ENCODE measurements around the gene PKD1. TPM values are rescaled to one million over a fixed set of nuclear protein-coding genes. Genes with fewer than 3 reads are reported as not detected.
"Not testable (repeated sequence)": the region's sequence is repeated elsewhere in the genome, so short reads cannot be mapped to it uniquely, and the experiment has no call there.

Gene PKD1
- total RNA-seq, 2 donors from 2014 or later, result 218 to 276 TPM

GRCh38 chr16:2102471-2102870, 33.2 kb downstream of the PKD1 start:
- Histone ChIP-seq H3K4me1 (no peaks in the 10 kb centered on the region), H3K4me3 (no peak overlapping the region), H3K9me3 (no peaks in the 10 kb centered on the region), H3K36me3 (peaks cover 63% of the 10 kb centered on the region), H3K27me3 (no peaks in the 10 kb centered on the region), H3K27ac (no peak overlapping the region)
- TF ChIP-seq, protein P1, sequence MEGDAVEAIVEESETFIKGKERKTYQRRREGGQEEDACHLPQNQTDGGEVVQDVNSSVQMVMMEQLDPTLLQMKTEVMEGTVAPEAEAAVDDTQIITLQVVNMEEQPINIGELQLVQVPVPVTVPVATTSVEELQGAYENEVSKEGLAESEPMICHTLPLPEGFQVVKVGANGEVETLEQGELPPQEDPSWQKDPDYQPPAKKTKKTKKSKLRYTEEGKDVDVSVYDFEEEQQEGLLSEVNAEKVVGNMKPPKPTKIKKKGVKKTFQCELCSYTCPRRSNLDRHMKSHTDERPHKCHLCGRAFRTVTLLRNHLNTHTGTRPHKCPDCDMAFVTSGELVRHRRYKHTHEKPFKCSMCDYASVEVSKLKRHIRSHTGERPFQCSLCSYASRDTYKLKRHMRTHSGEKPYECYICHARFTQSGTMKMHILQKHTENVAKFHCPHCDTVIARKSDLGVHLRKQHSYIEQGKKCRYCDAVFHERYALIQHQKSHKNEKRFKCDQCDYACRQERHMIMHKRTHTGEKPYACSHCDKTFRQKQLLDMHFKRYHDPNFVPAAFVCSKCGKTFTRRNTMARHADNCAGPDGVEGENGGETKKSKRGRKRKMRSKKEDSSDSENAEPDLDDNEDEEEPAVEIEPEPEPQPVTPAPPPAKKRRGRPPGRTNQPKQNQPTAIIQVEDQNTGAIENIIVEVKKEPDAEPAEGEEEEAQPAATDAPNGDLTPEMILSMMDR (IDR thresholded peaks at IDR 0.05), result no peak
- DNase-seq (ENCODE audit: low spot score), result no peak

GRCh38 chr16:2101581-2101980, 34.1 kb downstream of the PKD1 start:
- not testable (repeated sequence) for H3K9me3 ChIP-seq; DNase-seq (ENCODE audit: low spot score); H3K27ac ChIP-seq; H3K4me1 ChIP-seq; H3K27me3 ChIP-seq; H3K4me3 ChIP-seq
- peaks cover 70% of the 10 kb centered on the region for H3K36me3 ChIP-seq

GRCh38 chr16:2097689-2098088, 38.0 kb downstream of the PKD1 start:
- not testable (repeated sequence) for H3K27ac ChIP-seq; DNase-seq (ENCODE audit: low spot score); H3K4me3 ChIP-seq; H3K27me3 ChIP-seq; H3K4me1 ChIP-seq; H3K9me3 ChIP-seq
- H3K36me3 ChIP-seq, result peaks cover 88% of the 10 kb centered on the region

GRCh38 chr16:2096853-2097595, 38.7 kb downstream of the PKD1 start:
- TF ChIP-seq, protein P1 (IDR thresholded peaks at IDR 0.05), result no peak

GRCh38 chr16:2095918-2096582, 39.6 kb downstream of the PKD1 start:
- no peak for DNase-seq (ENCODE audit: low spot score)
- Histone ChIP-seq H3K4me1 (peaks cover 0 to 7% of the 10 kb centered on the region in 2 donors), H3K27ac (no peak overlapping the region), H3K4me3 (no peak overlapping the region), H3K27me3 (no peaks in the 10 kb centered on the region), H3K36me3 (peaks cover 86% of the 10 kb centered on the region), H3K9me3 (no peaks in the 10 kb centered on the region)
- TF ChIP-seq, protein P1 (IDR thresholded peaks at IDR 0.05), result no peak

More at GRCh38 chr16:2096853-2097595, 38.7 kb downstream of the PKD1 start:
- H3K4me1 ChIP-seq, result peaks cover 0 to under 1% of the 10 kb centered on the region in 2 donors
- no peaks in the 10 kb centered on the region for H3K9me3 ChIP-seq
- H3K36me3 ChIP-seq, result peaks cover 88% of the 10 kb centered on the region
- no peak for DNase-seq (ENCODE audit: low spot score)
- H3K4me3 ChIP-seq, result no peak overlapping the region
- no peak overlapping the region for H3K27ac ChIP-seq
- no peaks in the 10 kb centered on the region for H3K27me3 ChIP-seq

DNA sequence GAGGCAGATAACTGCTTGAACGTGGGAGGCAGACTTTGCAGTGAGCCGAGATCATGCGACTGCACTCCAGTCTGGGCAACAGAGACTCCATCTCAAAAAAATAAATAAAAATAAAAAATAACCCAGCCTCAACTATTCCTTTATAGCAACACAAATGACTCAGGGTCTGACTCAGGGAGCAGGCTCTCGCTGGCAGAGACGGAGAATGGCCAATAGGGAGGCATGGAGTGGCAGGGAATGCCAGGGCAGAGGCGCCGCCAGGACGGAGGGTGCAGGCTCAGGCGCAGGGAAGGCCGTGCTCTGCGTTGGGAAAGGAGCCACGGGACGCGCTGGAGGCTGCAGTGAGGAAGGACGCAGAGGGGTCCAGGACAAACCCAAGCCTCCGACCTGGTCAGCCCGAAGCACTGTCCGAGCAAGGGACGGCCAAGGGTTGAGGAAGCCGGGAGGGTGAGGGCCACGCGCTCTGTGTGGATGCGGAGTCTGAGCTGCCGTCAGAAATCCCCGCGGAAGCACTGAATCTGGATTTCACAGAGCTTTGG, 40.3 kb downstream of the PKD1 start:
- TF ChIP-seq, protein P1 (IDR thresholded peaks at IDR 0.05), result no peak
- H3K36me3 ChIP-seq, result peaks cover 85% of the 10 kb centered on the region
- no peak overlapping the region for H3K4me3 ChIP-seq
- H3K4me1 ChIP-seq, result peaks cover 0 to 7% of the 10 kb centered on the region in 2 donors
- no peaks in the 10 kb centered on the region for H3K27me3 ChIP-seq
- no peaks in the 10 kb centered on the region for H3K9me3 ChIP-seq
- H3K27ac ChIP-seq, result no peak overlapping the region
- no peak for DNase-seq (ENCODE audit: low spot score)
